ENCODE measurements around the gene C1QTNF4. TPM values are rescaled to one million over a fixed set of nuclear protein-coding genes. Genes with fewer than 3 reads are reported as not detected.
A peak's percentile ranks its signal among the peaks of the same experiment; 100 is the strongest.

C1QTNF4 gene
- total and polyA plus RNA-seq, 2 of the 13 experiments (the other 11 are each of a cell fraction or from before 2014, with no cell fraction given): not detected

DNA sequence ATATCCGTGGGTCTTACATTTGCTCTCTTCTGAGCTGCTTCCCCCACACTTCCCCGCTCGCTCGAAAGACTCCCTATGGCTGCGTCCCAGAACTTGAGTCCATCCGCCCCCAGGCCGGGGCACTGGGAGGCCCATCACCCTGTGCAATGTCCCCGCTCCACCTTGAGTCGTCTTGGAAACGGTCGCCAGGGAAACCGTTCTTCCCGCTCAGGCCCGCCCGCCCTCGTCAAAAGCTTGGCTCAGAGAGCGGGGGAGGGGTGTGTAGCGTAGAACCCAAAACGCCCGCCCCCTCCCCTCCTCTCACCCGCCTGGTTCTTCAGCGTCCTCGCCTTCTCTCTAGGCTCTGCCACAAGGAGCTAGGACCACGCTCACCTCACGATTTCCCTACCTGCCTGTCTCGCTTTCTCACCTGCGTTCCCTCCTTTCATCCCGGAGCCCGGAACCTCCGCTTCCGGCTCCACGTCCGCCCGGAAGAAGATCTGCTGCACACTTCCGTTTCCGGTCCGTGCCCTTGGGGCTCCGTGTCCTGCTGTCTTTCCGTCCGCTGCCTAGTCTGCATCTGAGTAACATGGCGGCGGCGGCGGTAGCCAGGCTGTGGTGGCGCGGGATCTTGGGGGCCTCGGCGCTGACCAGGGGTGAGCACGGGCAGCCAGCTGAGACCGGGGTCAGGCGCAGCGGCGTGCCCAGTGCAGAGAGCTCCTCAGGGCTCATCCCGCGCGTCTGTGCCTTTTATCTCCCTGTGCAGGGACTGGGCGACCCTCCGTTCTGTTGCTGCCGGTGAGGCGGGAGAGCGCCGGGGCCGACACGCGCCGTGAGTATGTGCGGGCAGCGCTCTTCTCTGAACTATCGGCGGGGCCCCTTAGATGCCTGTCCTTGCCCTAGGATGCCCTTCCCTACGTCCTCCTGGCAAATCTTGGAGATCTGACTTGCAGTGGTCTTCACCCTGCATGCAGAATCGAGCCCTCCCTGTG, 15.4 kb downstream of the C1QTNF4 start, which contains the start of the genes KBTBD4 and NDUFS3 (continued):
- TF ChIP-seq, protein P1, sequence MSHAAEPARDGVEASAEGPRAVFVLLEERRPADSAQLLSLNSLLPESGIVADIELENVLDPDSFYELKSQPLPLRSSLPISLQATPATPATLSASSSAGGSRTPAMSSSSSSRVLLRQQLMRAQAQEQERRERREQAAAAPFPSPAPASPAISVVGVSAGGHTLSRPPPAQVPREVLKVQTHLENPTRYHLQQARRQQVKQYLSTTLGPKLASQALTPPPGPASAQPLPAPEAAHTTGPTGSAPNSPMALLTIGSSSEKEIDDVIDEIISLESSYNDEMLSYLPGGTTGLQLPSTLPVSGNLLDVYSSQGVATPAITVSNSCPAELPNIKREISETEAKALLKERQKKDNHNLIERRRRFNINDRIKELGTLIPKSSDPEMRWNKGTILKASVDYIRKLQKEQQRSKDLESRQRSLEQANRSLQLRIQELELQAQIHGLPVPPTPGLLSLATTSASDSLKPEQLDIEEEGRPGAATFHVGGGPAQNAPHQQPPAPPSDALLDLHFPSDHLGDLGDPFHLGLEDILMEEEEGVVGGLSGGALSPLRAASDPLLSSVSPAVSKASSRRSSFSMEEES (CRISPR knock-in tag; IDR thresholded peaks at IDR 0.05): peak; percentile 79
- no peak for TF ChIP-seq ZBTB8A (CRISPR knock-in tag; IDR thresholded peaks at IDR 0.05; ENCODE audit: borderline replicate concordance, low read depth)
- TF ChIP-seq CENPX (CRISPR knock-in tag; IDR thresholded peaks at IDR 0.05): no peak
- TF ChIP-seq SAFB2 (CRISPR knock-in tag; IDR thresholded peaks at IDR 0.05; ENCODE audit: borderline replicate concordance, low read depth): peak; percentile 76; the same call in 1 of the 2 replicates
- no peak for TF ChIP-seq ZNF75D (CRISPR knock-in tag; IDR thresholded peaks at IDR 0.05; ENCODE audit: borderline replicate concordance)
- 0 out of 2 replicates have a peak, but pooled peaks have one; percentile 73 for TF ChIP-seq RELA (CRISPR knock-in tag; IDR thresholded peaks at IDR 0.05)
- TF ChIP-seq ZNF329 (CRISPR knock-in tag; IDR thresholded peaks at IDR 0.05; ENCODE audit: low read depth): peak; percentile 85
- no peak for TF ChIP-seq TCF12 (IDR thresholded peaks at IDR 0.05)
- TF ChIP-seq TCF12 (CRISPR knock-in tag; IDR thresholded peaks at IDR 0.05): no peak
- peak; percentile 74 for TF ChIP-seq SIX4 (CRISPR knock-in tag; IDR thresholded peaks at IDR 0.05)
- TF ChIP-seq MEF2D (CRISPR knock-in tag; IDR thresholded peaks at IDR 0.05): no peak; the same call in 1 of the 2 replicates
- peak; percentile 41; the same call in 1 of the 2 replicates for TF ChIP-seq NFYC (CRISPR knock-in tag; IDR thresholded peaks at IDR 0.05)
- TF ChIP-seq RFXAP (CRISPR knock-in tag; IDR thresholded peaks at IDR 0.05; ENCODE audit: borderline replicate concordance): peak; percentile 87; the same call in 1 of the 2 replicates
- peak; percentile 98 for TF ChIP-seq XRCC5 (optimal IDR thresholded peaks at IDR 0.05; ENCODE audit: low read length)
- peak; percentile 97 for TF ChIP-seq DMAP1 (CRISPR knock-in tag; IDR thresholded peaks at IDR 0.05)
- TF ChIP-seq, protein P2, sequence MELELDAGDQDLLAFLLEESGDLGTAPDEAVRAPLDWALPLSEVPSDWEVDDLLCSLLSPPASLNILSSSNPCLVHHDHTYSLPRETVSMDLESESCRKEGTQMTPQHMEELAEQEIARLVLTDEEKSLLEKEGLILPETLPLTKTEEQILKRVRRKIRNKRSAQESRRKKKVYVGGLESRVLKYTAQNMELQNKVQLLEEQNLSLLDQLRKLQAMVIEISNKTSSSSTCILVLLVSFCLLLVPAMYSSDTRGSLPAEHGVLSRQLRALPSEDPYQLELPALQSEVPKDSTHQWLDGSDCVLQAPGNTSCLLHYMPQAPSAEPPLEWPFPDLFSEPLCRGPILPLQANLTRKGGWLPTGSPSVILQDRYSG (CRISPR knock-in tag; IDR thresholded peaks at IDR 0.05): 0 out of 2 replicates have a peak, but pooled peaks have one; percentile 80
- 0 out of 2 replicates have a peak, but pooled peaks have one; percentile 23 for TF ChIP-seq ZNF737 (CRISPR knock-in tag; IDR thresholded peaks at IDR 0.05; ENCODE audit: borderline replicate concordance)
- TF ChIP-seq TP53 (CRISPR knock-in tag; conservative IDR thresholded peaks at IDR 0.05): 0 out of 2 replicates have a peak, but pooled peaks have one; percentile 25
- TF ChIP-seq MEIS2 (CRISPR knock-in tag; IDR thresholded peaks at IDR 0.05): peak; percentile 81; the same call in 1 of the 2 replicates
- TF ChIP-seq, protein P3, sequence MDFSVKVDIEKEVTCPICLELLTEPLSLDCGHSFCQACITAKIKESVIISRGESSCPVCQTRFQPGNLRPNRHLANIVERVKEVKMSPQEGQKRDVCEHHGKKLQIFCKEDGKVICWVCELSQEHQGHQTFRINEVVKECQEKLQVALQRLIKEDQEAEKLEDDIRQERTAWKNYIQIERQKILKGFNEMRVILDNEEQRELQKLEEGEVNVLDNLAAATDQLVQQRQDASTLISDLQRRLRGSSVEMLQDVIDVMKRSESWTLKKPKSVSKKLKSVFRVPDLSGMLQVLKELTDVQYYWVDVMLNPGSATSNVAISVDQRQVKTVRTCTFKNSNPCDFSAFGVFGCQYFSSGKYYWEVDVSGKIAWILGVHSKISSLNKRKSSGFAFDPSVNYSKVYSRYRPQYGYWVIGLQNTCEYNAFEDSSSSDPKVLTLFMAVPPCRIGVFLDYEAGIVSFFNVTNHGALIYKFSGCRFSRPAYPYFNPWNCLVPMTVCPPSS (IDR thresholded peaks at IDR 0.05): no peak
- TF ChIP-seq ATM (IDR thresholded peaks at IDR 0.05; ENCODE audit: borderline replicate concordance): no peak
- no peak for TF ChIP-seq SCMH1 (CRISPR knock-in tag; IDR thresholded peaks at IDR 0.05; ENCODE audit: borderline replicate concordance)
- peak; percentile 65; the same call in 1 of the 2 replicates for TF ChIP-seq EEA1 (CRISPR knock-in tag; IDR thresholded peaks at IDR 0.05; ENCODE audit: borderline replicate concordance)
- peak; percentile 82; the same call in 1 of the 2 replicates for TF ChIP-seq ZNF790 (CRISPR knock-in tag; IDR thresholded peaks at IDR 0.05; ENCODE audit: borderline replicate concordance)
- peak; percentile 100 for TF ChIP-seq GATAD1 (CRISPR knock-in tag; IDR thresholded peaks at IDR 0.05)
- no peak for TF ChIP-seq SOX6 (IDR thresholded peaks at IDR 0.05)
- TF ChIP-seq SOX6 (CRISPR knock-in tag; IDR thresholded peaks at IDR 0.05): peak; percentile 76
- peak; percentile 77; the same call in 1 of the 2 replicates for TF ChIP-seq ZC3H13 (CRISPR knock-in tag; IDR thresholded peaks at IDR 0.05)
